ENCODE results near the gene TAAR1. TPM values are rescaled to one million over a fixed set of nuclear protein-coding genes. Genes with fewer than 3 reads are reported as not detected.

TAAR1 gene
- total RNA-seq, 1 experiment from 2014 or later, result not detected

- no peak for TF ChIP-seq ZFX (IDR thresholded peaks at IDR 0.05)
- no peak for TF ChIP-seq EZH2 (IDR thresholded peaks at IDR 0.05)
- TF ChIP-seq MAX (IDR thresholded peaks at IDR 0.05), result no peak
- no peak for TF ChIP-seq POLR2AphosphoS5 (IDR thresholded peaks at IDR 0.05; ENCODE audit: low read depth, low read length)
- no peak for TF ChIP-seq REST (IDR thresholded peaks at IDR 0.05; ENCODE audit: low read depth)
- no peak for TF ChIP-seq JUND (IDR thresholded peaks at IDR 0.05)
- no peak for TF ChIP-seq ELF1 (IDR thresholded peaks at IDR 0.05; ENCODE audit: borderline replicate concordance, low read depth)
- TF ChIP-seq RAD21 (IDR thresholded peaks at IDR 0.05; ENCODE audit: low read depth), result no peak
- no peak for TF ChIP-seq FOSL1 (IDR thresholded peaks at IDR 0.05; ENCODE audit: low read depth)
- no peak for TF ChIP-seq CBX3 (IDR thresholded peaks at IDR 0.05; ENCODE audit: low read depth)
- TF ChIP-seq POLR2A (IDR thresholded peaks at IDR 0.05; ENCODE audit: borderline replicate concordance, extremely low read depth, insufficient read depth, insufficient read length), result no peak
- H3K27ac ChIP-seq (ENCODE audit: low read depth, low read length), result no peak overlapping the region
- no peaks in the 10 kb centered on the region for H3K9me2 ChIP-seq (ENCODE audit: insufficient read depth)
- H3K79me2 ChIP-seq (ENCODE audit: insufficient read depth, low read length), result no peaks in the 10 kb centered on the region
- no peaks in the 10 kb centered on the region for H3K4me1 ChIP-seq (ENCODE audit: control insufficient read depth in 1 of 2, insufficient read depth in 2 of 2, low read length in 2 of 2)
- ChIA-PET CTCF (no interaction called here), POLR2A (no interaction called here), RAD21 (ENCODE audit: low non-redundant PET in 1 of 2, low total read pairs in 2 of 2, uncharacterized antibody in 2 of 2, unreplicated experiment in 2 of 2) (no interaction called here)
- no peak overlapping the region for H3K4me3 ChIP-seq (replicated peaks in 1 of 2; ENCODE audit: low read depth in 1 of 2, low read length in 2 of 2)
- no peak overlapping the region for H3K9ac ChIP-seq (ENCODE audit: low read length)
- no peak overlapping the region for H3K4me2 ChIP-seq (ENCODE audit: low read length)
- intact Hi-C loops (cut with micrococcal nuclease), result no loop called here
- DNase-seq (ENCODE audit: low read depth, low spot score) (no peak), ATAC-seq (no peak)
- BruUV-seq (replicated peaks), result no TSS peak
- no peaks in the 10 kb centered on the region for H3K27me3 ChIP-seq (ENCODE audit: insufficient read depth, low read length)
- no peak overlapping the region for H2AFZ ChIP-seq (ENCODE audit: low read depth, low read length, poor library complexity, severe bottlenecking)
- no peaks in the 10 kb centered on the region for H3K9me3 ChIP-seq (ENCODE audit: control insufficient read depth in 1 of 2, insufficient read depth in 1 of 2, low read depth in 1 of 2, low read length in 2 of 2)
- no peaks in the 10 kb centered on the region for H4K20me1 ChIP-seq (ENCODE audit: insufficient read depth)
- no peaks in the 10 kb centered on the region for H3K36me3 ChIP-seq (ENCODE audit: control insufficient read depth in 1 of 2, insufficient read depth in 2 of 2, low read length in 2 of 2)
These were observed 34.5 kb upstream of the TAAR1 start for GRCh38 chr6:132693478-132693877.
